Colon (tissue), 2 donors: ENCODE data around the gene EIF2AK3.
"Not testable (repeated sequence)": the region's sequence is repeated elsewhere in the genome, so short reads cannot be mapped to it uniquely, and the experiment has no call there.

Source experiments
- FAIRE-seq: peaks from 2 replicates; lab custom pipeline; 2012; peaks lifted over from hg19 to GRCh38; lab: Jason Lieb, UNC
- donor health status: control.
- donor health status: control.

The EIF2AK3 gene

GRCh38 chr2:88596141-88596830 lies 31.0 kb downstream of the EIF2AK3 start:
- no peak for FAIRE-seq

DNA sequence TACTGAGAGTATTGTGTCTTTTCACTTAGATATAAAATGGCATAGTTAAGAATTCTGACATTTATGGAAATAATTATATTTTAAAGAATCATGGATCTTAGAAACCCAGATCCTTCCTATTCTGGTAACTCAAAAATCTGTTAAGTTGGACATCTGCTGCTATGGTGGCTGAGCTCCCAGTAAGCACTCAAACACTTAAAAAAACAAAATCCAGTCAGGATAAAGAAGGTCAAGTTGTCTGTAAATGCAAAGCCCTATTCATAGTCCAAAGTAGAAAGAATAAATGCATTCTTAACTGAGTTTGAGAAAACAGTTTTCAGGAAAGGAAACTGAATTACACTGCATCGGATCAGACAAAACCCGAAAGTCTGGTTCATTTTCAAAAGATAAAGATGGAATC lies 35.6 kb downstream of the EIF2AK3 start:
- FAIRE-seq, result no peak

- FAIRE-seq, result peak; percentile 36
Measured at GRCh38 chr2:88590998-88591613, 36.2 kb downstream of the EIF2AK3 start.

DNA sequence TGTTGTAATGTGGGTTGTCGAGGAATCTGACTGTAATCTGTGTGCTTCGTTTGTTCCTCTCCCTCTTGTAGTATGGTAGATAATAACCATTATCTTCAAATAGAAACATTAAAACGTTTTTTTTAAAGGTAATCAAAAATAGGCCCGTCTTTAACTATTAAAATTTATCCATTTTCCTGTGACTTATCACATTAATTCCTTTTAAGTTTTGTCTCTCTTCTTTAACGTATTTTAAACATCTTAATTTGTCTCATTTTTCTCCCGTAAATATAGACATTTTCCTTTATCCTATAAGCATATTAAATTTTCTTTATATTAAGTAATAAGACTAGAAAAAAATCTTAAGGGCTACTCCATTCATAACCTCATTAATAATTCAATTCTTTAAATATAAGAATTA lies 41.3 kb downstream of the EIF2AK3 start:
- no peak for FAIRE-seq

- no peak for FAIRE-seq
Measured at GRCh38 chr2:88582030-88582429, 45.2 kb downstream of the EIF2AK3 start.

DNA sequence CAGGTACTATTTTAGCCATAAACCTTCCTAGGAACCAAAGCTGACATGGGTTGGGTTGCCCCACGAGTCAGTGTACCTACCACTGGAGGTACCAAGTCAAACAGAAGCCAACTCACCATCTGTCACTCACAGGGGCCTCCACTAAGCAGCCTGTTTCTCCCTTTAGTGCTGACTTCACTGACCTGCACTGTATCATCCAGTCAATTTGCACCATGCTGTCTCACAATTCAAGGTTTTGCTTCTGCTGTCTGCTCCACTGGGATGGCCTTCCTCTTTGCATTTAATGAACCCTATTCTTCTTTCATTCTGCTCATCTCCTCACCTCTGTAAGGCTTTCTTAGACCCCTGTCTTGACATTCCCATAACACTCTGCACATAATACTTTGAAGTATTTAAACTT lies 47.2 kb downstream of the EIF2AK3 start:
- no peak for FAIRE-seq

- FAIRE-seq, result no peak
Measured at GRCh38 chr2:88575630-88576029, 51.6 kb downstream of the EIF2AK3 start.

- FAIRE-seq, result no peak
Measured at GRCh38 chr2:88575051-88575450, 52.2 kb downstream of the EIF2AK3 start.

GRCh38 chr2:88574445-88574844 lies 52.8 kb downstream of the EIF2AK3 start:
- no peak for FAIRE-seq

GRCh38 chr2:88568179-88568578 lies 59.1 kb downstream of the EIF2AK3 start:
- FAIRE-seq, result no peak

GRCh38 chr2:88564402-88564801 lies 62.9 kb downstream of the EIF2AK3 start:
- no peak for FAIRE-seq

DNA sequence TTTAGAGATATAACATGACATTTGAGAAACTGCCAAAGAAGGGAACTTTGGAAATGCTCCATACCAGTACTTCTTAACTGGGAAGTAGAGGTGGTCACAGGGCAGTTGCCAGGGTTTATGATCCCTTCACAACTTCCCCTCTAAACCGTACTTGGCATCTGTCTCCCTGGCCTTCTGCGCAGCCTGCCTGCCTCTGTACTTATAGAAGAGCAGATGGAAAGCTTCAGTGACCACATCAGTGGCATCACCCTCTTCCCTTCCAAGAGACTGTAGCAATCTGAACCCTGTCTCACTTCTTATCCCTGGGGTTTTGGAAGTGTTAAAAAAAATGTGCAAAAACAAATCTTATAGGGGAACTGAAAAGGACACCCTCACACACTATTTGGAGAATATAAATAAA lies 64.1 kb downstream of the EIF2AK3 start:
- no peak for FAIRE-seq

- FAIRE-seq, result no peak
Measured at GRCh38 chr2:88561646-88562388, 65.4 kb downstream of the EIF2AK3 start.

GRCh38 chr2:88560619-88561307 lies 66.5 kb downstream of the EIF2AK3 start:
- FAIRE-seq, result no peak

DNA sequence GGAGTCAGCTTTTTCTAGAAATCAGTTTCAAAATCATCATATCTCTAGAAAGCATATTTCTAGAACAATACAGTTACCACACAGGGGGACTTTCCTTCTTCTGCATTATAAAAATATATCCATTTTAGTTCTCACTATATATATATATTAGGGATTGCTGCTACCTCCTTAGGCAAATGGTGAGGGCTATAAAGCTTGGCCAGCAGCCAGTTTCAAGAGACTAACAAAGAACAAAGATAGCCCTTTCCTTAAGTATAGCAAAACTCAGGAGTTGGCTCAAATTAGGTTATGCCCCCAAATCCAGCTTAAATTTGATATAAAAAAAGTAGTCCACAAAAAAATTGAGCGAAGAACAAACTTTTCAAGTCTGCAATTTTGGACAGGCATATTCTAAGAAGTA lies 70.0 kb downstream of the EIF2AK3 start:
- FAIRE-seq, result no peak

- no peak for FAIRE-seq
Measured at GRCh38 chr2:88556026-88556425, 71.2 kb downstream of the EIF2AK3 start.

DNA sequence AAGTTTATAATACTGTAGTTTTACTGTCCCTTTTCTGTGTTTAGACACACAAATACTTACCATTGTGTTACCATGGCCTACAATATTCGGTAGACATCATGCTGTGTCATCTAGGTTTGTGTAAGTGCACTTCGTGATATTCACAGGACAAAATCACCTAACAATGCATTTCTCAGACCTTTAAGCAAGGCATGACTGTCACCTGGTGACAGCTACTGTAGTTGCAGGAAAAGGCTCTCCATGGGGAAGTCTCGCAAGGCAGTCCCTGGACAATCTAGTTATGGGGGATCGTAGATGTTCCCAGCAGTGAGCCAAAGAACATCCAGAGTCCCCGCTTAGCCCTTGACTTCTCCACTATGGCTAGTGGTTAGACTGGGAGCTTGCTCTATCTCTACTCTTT lies 73.1 kb downstream of the EIF2AK3 start:
- FAIRE-seq, result no peak

DNA sequence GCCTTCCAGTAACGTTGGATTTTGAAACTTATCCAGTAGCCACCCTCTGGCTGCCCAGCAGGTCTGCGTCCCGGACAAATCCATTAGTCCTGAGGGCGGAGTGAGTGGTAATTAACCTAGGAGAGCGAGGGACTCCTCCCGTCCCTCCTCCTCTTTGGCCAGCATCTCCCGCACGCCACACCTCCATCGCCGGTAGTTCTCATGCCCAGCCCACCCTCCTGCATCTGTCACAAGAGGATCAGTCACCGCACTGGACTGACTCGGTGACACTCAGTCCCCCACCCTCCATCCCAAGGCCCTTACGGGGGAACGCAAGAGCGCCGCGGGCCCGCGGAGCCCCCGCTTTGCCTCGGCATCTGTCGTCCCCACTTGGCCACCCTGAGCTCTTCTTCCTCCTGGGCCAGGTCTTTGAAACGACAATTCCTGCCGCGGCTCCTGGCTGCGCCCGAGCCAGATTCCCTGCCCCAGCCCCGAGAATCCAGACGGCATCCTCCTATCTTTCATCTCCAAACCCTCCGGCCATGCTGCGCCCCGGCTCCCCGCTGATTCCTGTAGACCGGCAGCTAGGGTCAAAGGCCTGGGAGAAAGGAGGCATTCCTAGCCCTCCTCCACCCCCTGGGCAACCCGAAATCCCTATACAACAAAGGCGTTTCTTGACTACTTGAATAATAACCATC lies 77.5 kb downstream of the EIF2AK3 start:
- no peak for FAIRE-seq

DNA sequence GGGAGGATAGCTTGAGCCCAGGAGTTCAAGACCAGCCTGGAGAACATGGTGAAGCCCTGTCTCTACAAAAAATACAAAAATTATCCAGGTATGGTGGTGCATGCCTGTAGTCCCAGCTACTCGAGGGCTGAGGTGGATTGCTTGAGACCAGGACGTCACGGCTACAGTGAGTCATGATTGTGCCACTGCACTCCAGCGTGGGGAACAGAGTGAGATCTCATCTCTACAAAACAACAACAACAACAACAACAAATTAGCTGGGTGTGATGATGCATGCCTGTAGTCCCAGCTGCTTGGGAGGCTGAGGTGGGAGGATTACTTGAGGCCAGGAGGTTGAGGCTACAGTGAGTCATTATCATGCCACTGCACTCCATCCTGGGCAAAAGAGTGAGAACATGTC lies 81.0 kb downstream of the EIF2AK3 start:
- not testable (repeated sequence) for FAIRE-seq

DNA sequence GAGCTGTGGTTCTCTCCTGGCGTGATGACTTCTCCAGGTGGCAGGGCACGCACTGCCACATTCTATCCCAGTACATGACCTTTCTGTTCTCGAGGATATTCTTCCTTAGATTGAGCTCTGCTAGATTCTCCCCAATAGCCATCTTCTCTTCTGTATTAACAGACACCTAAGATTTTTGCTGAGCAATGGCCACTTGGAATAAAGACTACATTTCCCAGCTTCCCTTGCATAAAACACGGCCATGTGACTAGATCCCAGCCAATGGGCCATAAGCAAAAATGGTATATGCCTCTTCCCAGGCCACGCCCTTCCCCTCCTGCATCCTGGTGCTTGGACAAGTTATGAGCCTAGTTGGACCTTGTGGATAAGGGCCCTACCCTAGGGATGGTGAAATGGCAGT lies 82.1 kb downstream of the EIF2AK3 start:
- FAIRE-seq, result no peak

- no peak for FAIRE-seq
Measured at GRCh38 chr2:88543541-88544057, 83.7 kb downstream of the EIF2AK3 start.

GRCh38 chr2:88542668-88543067 lies 84.6 kb downstream of the EIF2AK3 start:
- FAIRE-seq, result no peak
